ENCODE results near the gene CENPS. TPM values are rescaled to one million over a fixed set of nuclear protein-coding genes. Genes with fewer than 3 reads are reported as not detected.
A peak's percentile ranks its signal among the peaks of the same experiment; 100 is the strongest.

The CENPS gene
- total RNA-seq, 1 experiment from 2014 or later = 17.8 TPM

DNA sequence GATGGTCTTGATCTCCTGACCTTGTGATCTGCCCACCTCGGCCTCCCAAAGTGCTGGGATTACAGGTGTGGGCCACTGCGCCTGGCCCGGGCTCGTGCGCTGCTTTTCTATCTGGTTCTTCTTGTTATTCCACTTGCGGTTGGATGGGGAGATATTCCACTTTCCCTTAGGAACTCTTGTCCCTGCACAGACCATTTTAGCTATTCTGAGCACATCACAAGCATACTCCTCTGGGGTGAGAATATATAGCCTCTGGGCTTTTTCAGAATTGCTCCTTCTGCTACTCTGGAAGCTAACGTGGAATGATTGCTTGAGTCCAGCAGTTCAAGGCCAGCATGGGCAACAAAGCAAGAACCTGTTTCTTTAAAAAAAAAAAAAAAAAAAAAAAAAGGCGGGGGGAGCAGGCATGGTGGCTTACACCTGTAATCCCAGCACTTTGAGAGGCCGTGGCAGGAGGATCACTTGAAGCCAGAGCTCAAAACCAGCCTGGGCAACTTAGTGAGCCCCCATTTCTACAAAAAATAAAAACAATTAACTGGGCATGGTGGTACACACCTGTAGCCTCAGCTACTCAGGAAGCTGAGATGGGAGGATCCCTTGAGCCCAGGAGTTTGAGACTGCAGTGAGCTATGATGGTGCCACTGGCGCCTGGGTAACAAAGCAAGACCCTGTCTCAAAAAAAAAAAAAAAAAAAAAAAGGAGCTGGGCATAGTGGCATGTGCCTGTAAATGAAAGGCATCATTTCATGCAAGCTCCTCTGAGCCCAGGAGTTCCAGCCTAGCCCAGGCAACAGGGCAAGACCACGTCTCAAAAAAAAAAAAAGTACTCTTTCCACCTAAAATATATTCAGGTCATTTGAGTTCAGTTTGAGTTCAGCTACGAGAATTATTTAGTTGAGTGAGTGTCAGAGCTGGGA lies 43.2 kb upstream of the CENPS start:
- Histone ChIP-seq H3K18ac (ENCODE audit: insufficient read length, low read depth, low read length) (no peak overlapping the region), H4K91ac (ENCODE audit: insufficient read length, low read depth, low read length) (no peak overlapping the region), H4K5ac (ENCODE audit: insufficient read length, low read depth, low read length) (no peak overlapping the region), H4K8ac (replicated peaks; ENCODE audit: insufficient read length, low read depth, low read length) (no peak overlapping the region), H3K79me2 (ENCODE audit: insufficient read depth, low read length) (no peaks in the 10 kb centered on the region), H3K9me3 (ENCODE audit: control insufficient read depth, low read depth, low read length) (no peaks in the 10 kb centered on the region), H2BK120ac (ENCODE audit: low read depth, low read length, poor library complexity, severe bottlenecking) (no peak overlapping the region), H3K23me2 (ENCODE audit: insufficient read length, low read depth, low read length, poor library complexity, severe bottlenecking) (no peaks in the 10 kb centered on the region), H3K79me1 (ENCODE audit: insufficient read depth, low read depth, low read length, poor library complexity, severe bottlenecking) (no peaks in the 10 kb centered on the region), H3K4me1 (ENCODE audit: insufficient read depth, low read length) (no peaks in the 10 kb centered on the region), H3K4ac (ENCODE audit: low read depth, low read length) (no peak overlapping the region; the same call in 1 of the 2 replicates), H4K20me1 (ENCODE audit: control insufficient read depth, insufficient read depth, insufficient read length) (no peaks in the 10 kb centered on the region), H3K4me2 (ENCODE audit: insufficient read depth, insufficient read length, low read length) (no peak overlapping the region), H3K56ac (ENCODE audit: insufficient read length, low read depth, low read length) (no peak overlapping the region), H3K23ac (ENCODE audit: insufficient read length, low read depth, low read length) (no peak overlapping the region), H2AFZ (ENCODE audit: low read length) (no peak overlapping the region), H3K14ac (ENCODE audit: insufficient read depth, low read length) (no peak overlapping the region), H3T11ph (ENCODE audit: low read length) (no peak overlapping the region), H2BK20ac (ENCODE audit: low read depth, low read length, poor library complexity, severe bottlenecking) (no peak overlapping the region), H3K9ac (ENCODE audit: extremely low read depth, insufficient read length, low read length) (no peak overlapping the region), H2BK12ac (ENCODE audit: insufficient read length, low read depth, low read length) (no peak overlapping the region), H2BK5ac (ENCODE audit: insufficient read length, low read length) (no peak overlapping the region), H2AK5ac (ENCODE audit: insufficient read length, low read length) (no peak overlapping the region), H3K27me3 (ENCODE audit: insufficient read depth, low read length) (no peaks in the 10 kb centered on the region), H2BK15ac (ENCODE audit: low read depth, low read length) (no peak overlapping the region), H3K27ac (ENCODE audit: insufficient read length, low read depth, low read length) (peak overlapping the region; percentile 71)
- Mint-ChIP-seq H3K4me3 (no peak overlapping the region), H3K27me3 (ENCODE audit: low read depth) (no peaks in the 10 kb centered on the region), H3K27ac (peak overlapping the region; percentile 49 to 91 (median 74); a peak in 5 of 7 replicates), H3K9me3 (peaks cover 0 to 2% of the 10 kb centered on the region in 2 experiments; a peak in 1 of 5 replicates), H3K4me1 (peaks cover 9 to 21% of the 10 kb centered on the region in 2 experiments), H3K36me3 (ENCODE audit: insufficient read depth in 1 of 3, low read depth in 3 of 3) (peaks cover 8 to 16% (median 14%) of the 10 kb centered on the region in 3 experiments)
- no peak for DNase-seq
- whole genome bisulfite sequencing (ENCODE audit: extremely low coverage, insufficient read length, low lambda C conversion rate) = no CpG with 5 or more reads among the region's 12 CpGs
- TF ChIP-seq, protein P1, sequence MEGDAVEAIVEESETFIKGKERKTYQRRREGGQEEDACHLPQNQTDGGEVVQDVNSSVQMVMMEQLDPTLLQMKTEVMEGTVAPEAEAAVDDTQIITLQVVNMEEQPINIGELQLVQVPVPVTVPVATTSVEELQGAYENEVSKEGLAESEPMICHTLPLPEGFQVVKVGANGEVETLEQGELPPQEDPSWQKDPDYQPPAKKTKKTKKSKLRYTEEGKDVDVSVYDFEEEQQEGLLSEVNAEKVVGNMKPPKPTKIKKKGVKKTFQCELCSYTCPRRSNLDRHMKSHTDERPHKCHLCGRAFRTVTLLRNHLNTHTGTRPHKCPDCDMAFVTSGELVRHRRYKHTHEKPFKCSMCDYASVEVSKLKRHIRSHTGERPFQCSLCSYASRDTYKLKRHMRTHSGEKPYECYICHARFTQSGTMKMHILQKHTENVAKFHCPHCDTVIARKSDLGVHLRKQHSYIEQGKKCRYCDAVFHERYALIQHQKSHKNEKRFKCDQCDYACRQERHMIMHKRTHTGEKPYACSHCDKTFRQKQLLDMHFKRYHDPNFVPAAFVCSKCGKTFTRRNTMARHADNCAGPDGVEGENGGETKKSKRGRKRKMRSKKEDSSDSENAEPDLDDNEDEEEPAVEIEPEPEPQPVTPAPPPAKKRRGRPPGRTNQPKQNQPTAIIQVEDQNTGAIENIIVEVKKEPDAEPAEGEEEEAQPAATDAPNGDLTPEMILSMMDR (conservative IDR thresholded peaks at IDR 0.05) = no peak
